HL-60 (cell line): Measurements from ENCODE around the gene C5orf58.

Experiments used
- REST ChIP-seq: IDR thresholded peaks from 2 replicates; pipeline ENCODE4 v1.6.1; 2012; ENCODE audit warnings: low read depth; ENCODE audit not compliant: insufficient replicate concordance
- TF ChIP-seq, protein P1 (sequence below): IDR thresholded peaks from one replicate; pipeline ENCODE4 v1.5.1; 2011; ENCODE audit warnings: low read length, control low read depth, inconsistent platforms; ENCODE audit not compliant: insufficient read depth

- no peak for TF ChIP-seq REST
- TF ChIP-seq, protein P1, sequence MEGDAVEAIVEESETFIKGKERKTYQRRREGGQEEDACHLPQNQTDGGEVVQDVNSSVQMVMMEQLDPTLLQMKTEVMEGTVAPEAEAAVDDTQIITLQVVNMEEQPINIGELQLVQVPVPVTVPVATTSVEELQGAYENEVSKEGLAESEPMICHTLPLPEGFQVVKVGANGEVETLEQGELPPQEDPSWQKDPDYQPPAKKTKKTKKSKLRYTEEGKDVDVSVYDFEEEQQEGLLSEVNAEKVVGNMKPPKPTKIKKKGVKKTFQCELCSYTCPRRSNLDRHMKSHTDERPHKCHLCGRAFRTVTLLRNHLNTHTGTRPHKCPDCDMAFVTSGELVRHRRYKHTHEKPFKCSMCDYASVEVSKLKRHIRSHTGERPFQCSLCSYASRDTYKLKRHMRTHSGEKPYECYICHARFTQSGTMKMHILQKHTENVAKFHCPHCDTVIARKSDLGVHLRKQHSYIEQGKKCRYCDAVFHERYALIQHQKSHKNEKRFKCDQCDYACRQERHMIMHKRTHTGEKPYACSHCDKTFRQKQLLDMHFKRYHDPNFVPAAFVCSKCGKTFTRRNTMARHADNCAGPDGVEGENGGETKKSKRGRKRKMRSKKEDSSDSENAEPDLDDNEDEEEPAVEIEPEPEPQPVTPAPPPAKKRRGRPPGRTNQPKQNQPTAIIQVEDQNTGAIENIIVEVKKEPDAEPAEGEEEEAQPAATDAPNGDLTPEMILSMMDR = no peak
Observed at GRCh38 chr5:170220191-170220590, 12.6 kb upstream of the C5orf58 start.
